Measurements from ENCODE around the gene ZNF57. TPM values are rescaled to one million over a fixed set of nuclear protein-coding genes. Genes with fewer than 3 reads are reported as not detected.

The ZNF57 gene
- 3.1 and 4.1 TPM in 2 replicates for total RNA-seq

DNA sequence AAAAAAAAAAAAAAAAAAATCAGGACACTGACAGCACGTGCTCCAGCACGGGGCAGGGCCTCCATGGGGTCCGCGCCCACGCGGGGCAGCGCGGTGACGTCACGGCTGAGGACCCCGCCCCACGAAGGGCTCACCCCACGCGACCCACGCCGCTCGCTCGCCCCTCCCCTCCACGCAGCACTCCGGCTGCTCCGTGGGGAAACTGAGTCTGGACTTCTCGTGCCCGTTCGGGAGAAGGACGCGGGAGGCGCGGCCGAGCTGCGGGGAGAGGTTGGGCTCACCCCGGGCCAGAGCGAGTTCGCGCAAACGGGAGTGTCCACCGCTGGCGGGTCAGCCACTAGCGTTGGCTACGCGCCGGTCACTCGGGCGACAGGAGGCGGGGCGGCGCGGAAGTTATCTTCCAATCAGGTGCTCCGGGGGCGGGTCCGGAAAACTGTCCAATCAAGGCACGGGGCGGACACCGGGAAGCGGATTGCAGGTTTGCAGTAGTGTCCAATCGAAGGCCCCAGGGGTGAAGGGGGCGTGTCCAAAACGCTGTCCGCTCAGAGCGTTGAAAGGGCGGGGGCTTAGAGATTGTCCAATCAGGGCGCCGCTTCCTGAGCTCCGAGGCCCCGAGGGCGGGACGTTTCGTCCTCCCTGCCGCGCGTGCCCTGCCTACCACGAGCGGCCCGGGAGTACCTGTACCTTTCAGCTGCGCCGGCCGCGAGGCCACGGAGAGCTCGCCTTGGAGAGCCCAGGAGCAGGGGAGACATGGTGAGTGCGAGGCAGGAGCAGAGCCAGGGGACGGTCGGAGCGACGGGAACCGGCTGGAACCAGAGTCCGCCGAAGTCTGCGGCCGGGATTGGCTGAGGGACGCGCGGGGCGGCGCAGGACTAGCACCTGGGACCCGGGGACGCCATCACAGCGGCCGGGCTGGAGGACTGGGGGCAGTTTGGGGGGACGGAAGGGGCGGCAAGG, at the start of gene ZNF57:
Gene ZNF57 (plus strand): TSS at position 633 of the 957 bp plus-strand sequence. CDS start 118 bp downstream, at position 751.

GRCh38 chr19:2867025-2867991, 33.4 kb upstream of the ZNF57 start, which contains the start of gene ZNF556:
Gene ZNF556 (plus strand): TSS chr19:2867335. CDS start chr19:2867422, 87 bp downstream.

GRCh38 chr19:2944775-2945574, 44.2 kb downstream of the ZNF57 start, which contains the start of gene ZNF77:
Gene ZNF77 (minus strand): TSS chr19:2944971. CDS start chr19:2944840, 131 bp downstream.

Other genes starting within 250 kb of the ZNF57 start
- 0.58 and 0.68 TPM in 2 replicates for gene GNG7, start 198.2 kb upstream of the ZNF57 start, total RNA-seq
- gene DIRAS1, start 179.6 kb upstream of the ZNF57 start, total RNA-seq, result 3.7 and 9.1 TPM in 2 replicates
- 33.2 and 40.5 TPM in 2 replicates for gene SLC39A3, start 160.9 kb upstream of the ZNF57 start, total RNA-seq
- 48.1 and 51.0 TPM in 2 replicates for gene SGTA, start 117.7 kb upstream of the ZNF57 start, total RNA-seq
- 53.5 and 76.2 TPM in 2 replicates for gene THOP1, start 115.4 kb upstream of the ZNF57 start, total RNA-seq
- gene ZNF554, start 81.1 kb upstream of the ZNF57 start, total RNA-seq, result 3.0 and 3.1 TPM in 2 replicates
- gene ZNF555, start 59.5 kb upstream of the ZNF57 start, total RNA-seq, result 4.0 and 6.6 TPM in 2 replicates
- under 0.01 TPM in 1 of 2 replicates, not detected in the other for gene ZNF556, start 33.6 kb upstream of the ZNF57 start, total RNA-seq
- gene ZNF77, start 44.0 kb downstream of the ZNF57 start, total RNA-seq, result 0.43 and 1.9 TPM in 2 replicates
- gene TLE6, start 76.6 kb downstream of the ZNF57 start, total RNA-seq, result 1.6 TPM in 1 of 2 replicates, not detected in the other
- gene TLE2, start 128.4 kb downstream of the ZNF57 start, total RNA-seq, result 11.7 and 13.1 TPM in 2 replicates
- 229 and 330 TPM in 2 replicates for gene TLE5, start 161.6 kb downstream of the ZNF57 start, total RNA-seq
- gene GNA11, start 193.4 kb downstream of the ZNF57 start, total RNA-seq, result 43.2 and 66.9 TPM in 2 replicates
- not detected in 2 replicates for gene GNA15, start 235.1 kb downstream of the ZNF57 start, total RNA-seq